Thyroid gland (tissue), 4 donors: ENCODE data around the gene CRHBP. TPM values are rescaled to one million over a fixed set of nuclear protein-coding genes. Genes with fewer than 3 reads are reported as not detected.
"Not testable (repeated sequence)": the region's sequence is repeated elsewhere in the genome, so short reads cannot be mapped to it uniquely, and the experiment has no call there.

Experiments
- DNase-seq, 2 donors: peaks; one replicate each; pipeline ENCODE4 v3.0.0-alpha.2; 2019
- H3K27ac ChIP-seq, 3 donors: fragments of 200-600 bp; sonication (generic); 1 replicate in 2 of 3; 2 replicates in 1 of 3; pipeline ENCODE4 v1.5.1; 2016 to 2019; ENCODE audit warnings: mild to moderate bottlenecking in 1 of 3, moderate library complexity in 1 of 3
- H3K27me3 ChIP-seq: fragments of 200-600 bp; sonication (generic); one replicate; pipeline ENCODE4 v1.5.1; 2019
- H3K36me3 ChIP-seq, 2 donors: fragments of 200-600 bp; sonication (generic); one replicate each; pipeline ENCODE4 v1.5.1; 2016 to 2019
- H3K4me1 ChIP-seq, 2 donors: fragments of 200-600 bp; sonication (generic); one replicate each; pipeline ENCODE4 v1.5.1; 2017 to 2019
- H3K4me3 ChIP-seq, 3 donors: fragments of 200-600 bp; sonication (generic); replicated peaks in 1 of 3; 1 replicate in 2 of 3; 2 replicates in 1 of 3; pipeline ENCODE4 v1.5.1; 2016; ENCODE audit warnings: mild to moderate bottlenecking in 1 of 3
- H3K9me3 ChIP-seq: fragments of 200-600 bp; sonication (generic); one replicate; pipeline ENCODE4 v1.5.1; 2017
- CTCF ChIP-seq, 6 experiments: fragments of 200-600 bp in 3 of 6; fragments of 450-650 bp in 3 of 6; sonication (generic) in 3 of 6; IDR thresholded peaks; one replicate each; pipeline ENCODE4 v1.5.1; 2016 to 2019; ENCODE audit warnings: antibody characterized with exemption in 6 of 6, mild to moderate bottlenecking in 2 of 6, inconsistent platforms in 1 of 6, moderate library complexity in 1 of 6
- POLR2A ChIP-seq, 2 donors: fragments of 450-650 bp; IDR thresholded peaks; one replicate each; pipeline ENCODE4 v1.6.1; 2017; ENCODE audit warnings: antibody characterized with exemption in 2 of 2, mild to moderate bottlenecking in 2 of 2, moderate library complexity in 1 of 2
- WGBS, 2 donors: methylation state at CpG; one replicate each; pipeline ENCODE4 v1.1.5; 2017; 5-methylcytosine and 5-hydroxymethylcytosine counted together
- intact Hi-C: fragments of 100-400 bp; cut with DNase I; formaldehyde crosslinking; loops from one replicate; pipeline ENCODE4 v1.15.1; 2023
- total RNA-seq, 4 donors: library from RNA; depleted of rRNA; stranded (reverse); fragments of >200 nt; gene quantifications; one replicate each; pipeline ENCODE4 v1.2.3, GENCODE V29; 2016

The CRHBP gene, protein sequence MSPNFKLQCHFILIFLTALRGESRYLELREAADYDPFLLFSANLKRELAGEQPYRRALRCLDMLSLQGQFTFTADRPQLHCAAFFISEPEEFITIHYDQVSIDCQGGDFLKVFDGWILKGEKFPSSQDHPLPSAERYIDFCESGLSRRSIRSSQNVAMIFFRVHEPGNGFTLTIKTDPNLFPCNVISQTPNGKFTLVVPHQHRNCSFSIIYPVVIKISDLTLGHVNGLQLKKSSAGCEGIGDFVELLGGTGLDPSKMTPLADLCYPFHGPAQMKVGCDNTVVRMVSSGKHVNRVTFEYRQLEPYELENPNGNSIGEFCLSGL
- 1 to 10 TPM; 1.3 to 8.7 (median 4.1) TPM for total RNA-seq

DNA sequence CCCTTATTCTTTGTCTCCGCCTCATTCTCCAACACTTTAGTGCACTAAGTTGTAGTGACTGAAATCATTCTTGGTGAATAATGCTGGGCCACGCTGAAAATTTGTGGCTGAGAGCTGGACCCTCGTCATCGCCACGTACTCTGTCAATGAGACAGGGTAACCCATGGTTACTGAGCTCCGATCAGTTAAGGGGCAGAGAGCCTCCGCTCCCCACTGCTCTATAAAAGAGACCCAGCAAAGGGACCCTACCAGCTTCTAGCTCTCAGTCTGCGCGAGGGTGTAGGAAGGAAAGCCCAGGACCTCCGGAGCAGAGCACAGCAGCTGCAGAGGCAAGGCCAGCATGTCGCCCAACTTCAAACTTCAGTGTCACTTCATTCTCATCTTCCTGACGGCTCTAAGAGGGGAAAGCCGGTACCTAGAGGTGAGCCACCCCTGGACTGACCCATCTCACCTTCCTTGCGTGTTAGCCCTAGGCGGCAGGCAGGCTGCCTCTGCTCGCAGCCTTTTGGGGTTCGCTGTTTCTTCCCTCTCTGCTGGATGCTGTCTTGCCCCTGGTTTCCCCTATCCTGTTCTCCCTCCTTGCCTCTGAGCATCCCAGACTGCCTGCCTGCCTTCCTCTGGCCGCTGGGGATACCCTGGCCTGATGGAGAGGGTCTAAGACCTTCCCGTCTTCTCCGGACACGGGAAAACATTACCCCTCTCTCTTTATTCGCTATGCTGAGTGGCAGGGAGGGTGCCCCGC is at the start of gene CRHBP:
CRHBP (plus strand) TSS at position 251 of the 742 bp plus-strand sequence; CDS start at position 341, 90 bp downstream.
- Histone ChIP-seq H3K4me3 (peak within 1 kb of the TSS in 2 of 3 donors; percentile 0 to 28), H3K36me3 (no peaks in the 10 kb centered on the region)
- 50 to 63% methylated on average over 22 to 23 of the region's 23 CpGs for WGBS, 2 donors

DNA sequence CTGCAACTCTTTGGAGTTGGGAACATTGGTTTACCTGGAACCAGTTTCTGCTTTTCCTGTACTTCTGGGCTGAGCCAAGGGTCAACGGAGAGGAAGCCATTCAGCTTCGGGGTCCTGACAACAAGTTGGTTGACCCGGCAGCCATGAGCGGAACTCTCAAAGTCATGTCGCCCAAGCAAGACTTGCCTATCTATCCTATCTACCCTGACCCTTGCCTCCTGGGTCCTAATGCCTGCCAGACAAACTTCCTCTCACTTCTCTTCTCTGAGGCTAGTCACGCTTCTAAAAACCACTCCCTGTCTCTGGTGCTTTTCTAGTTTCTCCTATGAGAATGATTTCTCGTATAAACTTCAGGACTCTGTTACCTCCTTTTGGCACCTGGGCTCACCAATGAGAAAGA is 44.7 kb upstream of the CRHBP start:
- H3K27me3 ChIP-seq: no peaks in the 10 kb centered on the region
- H3K36me3 ChIP-seq: no peaks in the 10 kb centered on the region
- no peaks in the 10 kb centered on the region for H3K4me1 ChIP-seq
- DNase-seq: no peak
- no peak overlapping the region for H3K27ac ChIP-seq
- H3K9me3 ChIP-seq: no peaks in the 10 kb centered on the region
- WGBS, 2 donors: 93 to 95% methylated on average over 7 of the region's 7 CpGs
- TF ChIP-seq POLR2A (IDR thresholded peaks at IDR 0.05) (no peak), CTCF (IDR thresholded peaks at IDR 0.05) (no peak)
- no peak overlapping the region for H3K4me3 ChIP-seq
- intact Hi-C loops: no loop called here

More for the DNA sequence above, at the start of gene CRHBP:
- H3K27me3 ChIP-seq: peaks cover 13% of the 10 kb centered on the region
- H3K27ac ChIP-seq: no peak within 1 kb of the TSS
- intact Hi-C loops: no loop called here
- TF ChIP-seq CTCF (IDR thresholded peaks at IDR 0.05): no peak
- TF ChIP-seq POLR2A (IDR thresholded peaks at IDR 0.05): no peak
- DNase-seq: no peak
- H3K4me1 ChIP-seq: no peaks in the 10 kb centered on the region
- H3K9me3 ChIP-seq: no peaks in the 10 kb centered on the region

GRCh38 chr5:76910344-76910933 is 42.4 kb upstream of the CRHBP start:
- H3K9me3 ChIP-seq, H3K36me3 ChIP-seq, DNase-seq, H3K27ac ChIP-seq, H3K4me3 ChIP-seq, H3K27me3 ChIP-seq, intact Hi-C loops, H3K4me1 ChIP-seq: not testable (repeated sequence)
- 90 to 91% methylated on average over 9 of the region's 9 CpGs for WGBS, 2 donors

DNA sequence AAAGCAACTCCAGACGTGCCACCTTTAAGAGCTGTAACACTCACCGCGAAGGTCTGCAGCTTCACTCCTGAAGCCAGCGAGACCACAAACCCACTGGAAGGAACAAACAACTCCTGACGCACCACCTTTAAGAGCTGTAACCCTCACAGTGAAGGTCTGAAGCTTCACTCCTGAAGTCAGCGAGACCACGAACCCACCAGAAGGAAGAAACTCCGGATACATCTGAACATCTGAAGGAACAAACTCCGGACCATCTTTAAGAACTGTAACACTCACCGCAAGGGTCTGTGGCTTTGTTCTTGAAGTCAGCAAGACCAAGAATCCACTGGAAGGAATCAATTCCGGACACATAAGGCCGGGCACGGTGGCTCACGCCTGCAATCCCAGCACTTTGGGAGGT is 38.2 kb upstream of the CRHBP start:
- WGBS, 2 donors: 90 to 91% methylated on average over 11 to 14 of the region's 14 CpGs

GRCh38 chr5:76918539-76918938 is 34.3 kb upstream of the CRHBP start:
- intact Hi-C loops: no loop called here

More for the DNA sequence above, 38.2 kb upstream of the CRHBP start:
- DNase-seq, H3K27me3 ChIP-seq, intact Hi-C loops, H3K36me3 ChIP-seq, H3K27ac ChIP-seq, H3K4me3 ChIP-seq, H3K9me3 ChIP-seq, H3K4me1 ChIP-seq: not testable (repeated sequence)

More at GRCh38 chr5:76918539-76918938, 34.3 kb upstream of the CRHBP start:
- WGBS, 2 donors: 89 to 96% methylated on average over 3 of the region's 3 CpGs
- no peaks in the 10 kb centered on the region for H3K36me3 ChIP-seq
- no peak overlapping the region for H3K4me3 ChIP-seq
- TF ChIP-seq POLR2A (IDR thresholded peaks at IDR 0.05): no peak
- no peak for TF ChIP-seq CTCF (IDR thresholded peaks at IDR 0.05)
- H3K27me3 ChIP-seq: no peaks in the 10 kb centered on the region
- DNase-seq: no peak
- H3K27ac ChIP-seq: no peak overlapping the region
- H3K9me3 ChIP-seq: no peaks in the 10 kb centered on the region
- no peaks in the 10 kb centered on the region for H3K4me1 ChIP-seq
